DOHH2 (cell line): ENCODE results near the gene GNL3.
"Not testable (repeated sequence)": the region's sequence is repeated elsewhere in the genome, so short reads cannot be mapped to it uniquely, and the experiment has no call there.

ENCODE experiments used
- H3F3A ChIP-seq: fragments of 200-600 bp; sonication (generic), shearing (Covaris generic); 2 replicates; pipeline ENCODE4 v1.6.0; 2016; ENCODE audit warnings: antibody characterized with exemption, mild to moderate bottlenecking; ENCODE audit not compliant: control insufficient read depth, insufficient read depth
- H3K27ac ChIP-seq: fragments of 200-600 bp; sonication (generic); 2 replicates; pipeline ENCODE4 v1.5.1; 2014; ENCODE audit warnings: low read depth, mild to moderate bottlenecking, low read length, moderate library complexity
- H3K27me3 ChIP-seq: fragments of 200-600 bp; sonication (generic); 2 replicates; pipeline ENCODE4 v1.6.1; 2014; ENCODE audit warnings: mild to moderate bottlenecking, low read length, mixed read lengths; ENCODE audit not compliant: control insufficient read depth
- H3K36me3 ChIP-seq: fragments of 200-600 bp; sonication (generic); 2 replicates; pipeline ENCODE4 v1.6.1; 2014; ENCODE audit warnings: mild to moderate bottlenecking, low read length, moderate library complexity, mixed read lengths; ENCODE audit not compliant: control insufficient read depth
- H3K4me1 ChIP-seq: fragments of 200-600 bp; sonication (generic); 2 replicates; pipeline ENCODE4 v1.6.1; 2014; ENCODE audit warnings: mild to moderate bottlenecking, low read length, mixed read lengths; ENCODE audit not compliant: control insufficient read depth
- H3K4me2 ChIP-seq: fragments of 200-600 bp; sonication (generic); 2 replicates; pipeline ENCODE4 v1.6.0; 2014; ENCODE audit warnings: mild to moderate bottlenecking, low read length, moderate library complexity
- H3K4me3 ChIP-seq: fragments of 200-600 bp; sonication (generic); 2 replicates; pipeline ENCODE4 v1.5.1; 2014; ENCODE audit warnings: mild to moderate bottlenecking, low read length, mixed read lengths
- H3K79me2 ChIP-seq: fragments of 200-600 bp; sonication (generic); 2 replicates; pipeline ENCODE4 v1.6.1; 2014; ENCODE audit warnings: mild to moderate bottlenecking, low read length, mixed read lengths; ENCODE audit not compliant: control insufficient read depth
- H3K9me2 ChIP-seq: fragments of 200-600 bp; sonication (generic); replicated peaks from 2 replicates; pipeline ENCODE4 v1.6.1; 2014; ENCODE audit warnings: mild to moderate bottlenecking, low read length, mixed read lengths; ENCODE audit not compliant: control insufficient read depth
- H3K9me3 ChIP-seq: fragments of 200-600 bp; sonication (generic); 2 replicates; pipeline ENCODE4 v1.6.1; 2014; ENCODE audit warnings: antibody characterized with exemption, low read length, mixed read lengths; ENCODE audit not compliant: control insufficient read depth, insufficient read depth
- H4K20me1 ChIP-seq: fragments of 200-600 bp; sonication (generic); 2 replicates; pipeline ENCODE4 v1.6.0; 2014; ENCODE audit warnings: low read depth, mild to moderate bottlenecking, antibody characterized with exemption, low read length, moderate library complexity; ENCODE audit not compliant: control insufficient read depth, insufficient read depth
- CTCF ChIP-seq: fragments of 200-600 bp; sonication (generic); IDR thresholded peaks from one replicate; pipeline ENCODE4 v1.5.1; 2014; ENCODE audit warnings: antibody characterized with exemption, mild to moderate bottlenecking, low read depth, low read length; ENCODE audit not compliant: poor library complexity, severe bottlenecking
- EZH2phosphoT487 ChIP-seq: fragments of 200-600 bp; sonication (generic); IDR thresholded peaks from 2 replicates; pipeline ENCODE4 v1.6.1; 2017; ENCODE audit warnings: borderline replicate concordance, mild to moderate bottlenecking, antibody characterized with exemption, low read length, moderate library complexity, mixed read lengths

Gene GNL3

GRCh38 chr3:52724511-52724910 lies 38.7 kb downstream of the GNL3 start:
- peaks cover 17% of the 10 kb centered on the region for H3F3A ChIP-seq
- H3K4me3 ChIP-seq = no peak overlapping the region
- no peaks in the 10 kb centered on the region; the same call in 1 of the 2 replicates for H3K36me3 ChIP-seq
- H3K9me2 ChIP-seq = no peaks in the 10 kb centered on the region
- H4K20me1 ChIP-seq = 0 out of 2 replicates have a peak, but pooled peaks cover 3% of the 10 kb centered on the region
- no peak overlapping the region for H3K4me2 ChIP-seq
- no peaks in the 10 kb centered on the region for H3K27me3 ChIP-seq
- TF ChIP-seq CTCF = no peak
- TF ChIP-seq EZH2phosphoT487 = no peak
- H3K27ac ChIP-seq = no peak overlapping the region
- no peaks in the 10 kb centered on the region for H3K79me2 ChIP-seq
- H3K9me3 ChIP-seq = no peaks in the 10 kb centered on the region
- peaks cover 36% of the 10 kb centered on the region for H3K4me1 ChIP-seq

GRCh38 chr3:52728753-52729152 lies 42.9 kb downstream of the GNL3 start:
- H3F3A ChIP-seq, H3K9me3 ChIP-seq, H3K4me2 ChIP-seq, H3K27ac ChIP-seq, H3K27me3 ChIP-seq, H3K9me2 ChIP-seq, H4K20me1 ChIP-seq, H3K4me1 ChIP-seq, H3K79me2 ChIP-seq, H3K4me3 ChIP-seq: not testable (repeated sequence)
- H3K36me3 ChIP-seq = peaks cover 27% of the 10 kb centered on the region

GRCh38 chr3:52730681-52731080 lies 44.8 kb downstream of the GNL3 start:
- Histone ChIP-seq H4K20me1 (no peaks in the 10 kb centered on the region), H3K79me2 (no peaks in the 10 kb centered on the region), H3K27me3 (no peaks in the 10 kb centered on the region), H3K9me3 (no peaks in the 10 kb centered on the region), H3K9me2 (no peaks in the 10 kb centered on the region), H3K4me1 (no peaks in the 10 kb centered on the region), H3K27ac (no peak overlapping the region), H3K4me3 (no peak overlapping the region), H3K36me3 (peaks cover 36% of the 10 kb centered on the region), H3F3A (0 out of 2 replicates have a peak, but pooled peaks cover 5% of the 10 kb centered on the region), H3K4me2 (no peak overlapping the region)
- TF ChIP-seq EZH2phosphoT487 (no peak), CTCF (no peak)

- Histone ChIP-seq H3K4me1 (no peaks in the 10 kb centered on the region), H3F3A (0 out of 2 replicates have a peak, but pooled peaks cover 2% of the 10 kb centered on the region), H3K36me3 (peaks cover 39% of the 10 kb centered on the region), H4K20me1 (no peaks in the 10 kb centered on the region), H3K9me3 (no peaks in the 10 kb centered on the region), H3K27ac (no peak overlapping the region), H3K9me2 (no peaks in the 10 kb centered on the region), H3K79me2 (no peaks in the 10 kb centered on the region), H3K27me3 (no peaks in the 10 kb centered on the region), H3K4me3 (no peak overlapping the region), H3K4me2 (no peak overlapping the region)
- TF ChIP-seq EZH2phosphoT487 (no peak), CTCF (no peak)
Measured at GRCh38 chr3:52731590-52731989, 45.8 kb downstream of the GNL3 start.
